HG03039 (cell line): ENCODE data around the gene PAPPA.

Experiments used
- ATAC-seq: cut with Tn5 transposase; IDR thresholded peaks from one replicate; pipeline ENCODE4 v1.9.1; 2021; ENCODE audit warnings: mild to moderate bottlenecking, moderate library complexity; ENCODE audit not compliant: unreplicated experiment

PAPPA gene

GRCh38 chr9:116153765-116154333 lies at the start of gene PAPPA:
PAPPA (plus strand) TSS chr9:116153791; CDS start chr9:116154173, 382 bp downstream.
- no peak for ATAC-seq

- ATAC-seq: no peak
Measured at GRCh38 chr9:116103976-116104820, 49.4 kb upstream of the PAPPA start.

GRCh38 chr9:116112236-116112635 lies 41.4 kb upstream of the PAPPA start:
- ATAC-seq: no peak

GRCh38 chr9:116115761-116116353 lies 37.7 kb upstream of the PAPPA start:
- no peak for ATAC-seq

GRCh38 chr9:116116393-116116792 lies 37.2 kb upstream of the PAPPA start:
- ATAC-seq: no peak

- ATAC-seq: no peak
Measured at GRCh38 chr9:116123171-116123570, 30.4 kb upstream of the PAPPA start.

GRCh38 chr9:116124472-116125040 lies 29.0 kb upstream of the PAPPA start:
- no peak for ATAC-seq

- ATAC-seq: no peak
Measured at GRCh38 chr9:116133163-116133562, 20.4 kb upstream of the PAPPA start.

- no peak for ATAC-seq
Measured at GRCh38 chr9:116134975-116135374, 18.6 kb upstream of the PAPPA start.

- ATAC-seq: no peak
Measured at GRCh38 chr9:116137010-116137409, 16.6 kb upstream of the PAPPA start.

- ATAC-seq: no peak
Measured at GRCh38 chr9:116137581-116137980, 16.0 kb upstream of the PAPPA start.

GRCh38 chr9:116141864-116142561 lies 11.6 kb upstream of the PAPPA start:
- ATAC-seq: no peak

GRCh38 chr9:116142706-116143492 lies 10.7 kb upstream of the PAPPA start:
- no peak for ATAC-seq

- no peak for ATAC-seq
Measured at GRCh38 chr9:116144038-116144437, 9.6 kb upstream of the PAPPA start.

GRCh38 chr9:116144555-116144954 lies 9.0 kb upstream of the PAPPA start:
- no peak for ATAC-seq

- ATAC-seq: no peak
Measured at GRCh38 chr9:116145036-116145435, 8.6 kb upstream of the PAPPA start.

GRCh38 chr9:116147821-116148220 lies 5.8 kb upstream of the PAPPA start:
- ATAC-seq: no peak

- ATAC-seq: no peak
Measured at GRCh38 chr9:116149844-116150243, 3.7 kb upstream of the PAPPA start.

GRCh38 chr9:116151199-116151598 lies 2.4 kb upstream of the PAPPA start:
- no peak for ATAC-seq

GRCh38 chr9:116151966-116152381 lies 1.6 kb upstream of the PAPPA start:
- ATAC-seq: no peak
